ENCODE results near the gene C11orf24. TPM values are rescaled to one million over a fixed set of nuclear protein-coding genes. Genes with fewer than 3 reads are reported as not detected.
A peak's percentile ranks its signal among the peaks of the same experiment; 100 is the strongest.

Gene C11orf24
- total RNA-seq, 1 donor from 2014 or later, result 35.3 TPM

GRCh38 chr11:68259122-68259959 is 12.4 kb downstream of the C11orf24 start:
- no peaks in the 10 kb centered on the region for H3K9me3 Mint-ChIP-seq (ENCODE audit: low read depth)
- TF ChIP-seq CTCF (IDR thresholded peaks at IDR 0.05; ENCODE audit: unreplicated experiment), result no peak
- H3K27ac Mint-ChIP-seq, result no peak overlapping the region
- H3K27me3 Mint-ChIP-seq, result peaks cover 3% of the 10 kb centered on the region
- H3K36me3 Mint-ChIP-seq (ENCODE audit: insufficient read depth), result peaks cover 12% of the 10 kb centered on the region
- H3K4me1 Mint-ChIP-seq (ENCODE audit: low read depth), result no peaks in the 10 kb centered on the region
- DNase-seq (ENCODE audit: low spot score, unreplicated experiment), result no peak
- no peak overlapping the region for H3K4me3 Mint-ChIP-seq (ENCODE audit: low read depth)

- TF ChIP-seq CTCF (IDR thresholded peaks at IDR 0.05; ENCODE audit: unreplicated experiment), result no peak
- DNase-seq (ENCODE audit: low spot score, unreplicated experiment), result no peak
- H3K4me1 Mint-ChIP-seq (ENCODE audit: low read depth), result no peaks in the 10 kb centered on the region
- H3K27ac Mint-ChIP-seq, result no peak overlapping the region
- no peak overlapping the region for H3K4me3 Mint-ChIP-seq (ENCODE audit: low read depth)
- H3K36me3 Mint-ChIP-seq (ENCODE audit: insufficient read depth), result peaks cover 12% of the 10 kb centered on the region
- peaks cover 3% of the 10 kb centered on the region for H3K27me3 Mint-ChIP-seq
- no peaks in the 10 kb centered on the region for H3K9me3 Mint-ChIP-seq (ENCODE audit: low read depth)
These were observed 13.4 kb downstream of the C11orf24 start for GRCh38 chr11:68258363-68258765.

- peak overlapping the region; percentile 31 for H3K27ac Mint-ChIP-seq
- no peak overlapping the region for H3K4me3 Mint-ChIP-seq (ENCODE audit: low read depth)
- peaks cover 3% of the 10 kb centered on the region for H3K27me3 Mint-ChIP-seq
- peaks cover 8% of the 10 kb centered on the region for H3K36me3 Mint-ChIP-seq (ENCODE audit: insufficient read depth)
- TF ChIP-seq CTCF (IDR thresholded peaks at IDR 0.05; ENCODE audit: unreplicated experiment), result peak; percentile 88
- no peaks in the 10 kb centered on the region for H3K4me1 Mint-ChIP-seq (ENCODE audit: low read depth)
- H3K9me3 Mint-ChIP-seq (ENCODE audit: low read depth), result no peaks in the 10 kb centered on the region
- peak; percentile 90 for DNase-seq (ENCODE audit: low spot score, unreplicated experiment)
These were observed 14.1 kb downstream of the C11orf24 start for GRCh38 chr11:68257477-68258362.

- no peak overlapping the region for H3K27ac Mint-ChIP-seq
- no peak for TF ChIP-seq CTCF (IDR thresholded peaks at IDR 0.05; ENCODE audit: unreplicated experiment)
- H3K9me3 Mint-ChIP-seq (ENCODE audit: low read depth), result no peaks in the 10 kb centered on the region
- H3K4me1 Mint-ChIP-seq (ENCODE audit: low read depth), result no peaks in the 10 kb centered on the region
- no peak for DNase-seq (ENCODE audit: low spot score, unreplicated experiment)
- H3K4me3 Mint-ChIP-seq (ENCODE audit: low read depth), result no peak overlapping the region
- peaks cover 3% of the 10 kb centered on the region for H3K27me3 Mint-ChIP-seq
- peaks cover 4% of the 10 kb centered on the region for H3K36me3 Mint-ChIP-seq (ENCODE audit: insufficient read depth)
These were observed 15.4 kb downstream of the C11orf24 start for GRCh38 chr11:68256331-68256741.

GRCh38 chr11:68255526-68255925 is 16.2 kb downstream of the C11orf24 start:
- H3K9me3 Mint-ChIP-seq (ENCODE audit: low read depth), result no peaks in the 10 kb centered on the region
- no peak for DNase-seq (ENCODE audit: low spot score, unreplicated experiment)
- peaks cover 3% of the 10 kb centered on the region for H3K27me3 Mint-ChIP-seq
- no peak for TF ChIP-seq CTCF (IDR thresholded peaks at IDR 0.05; ENCODE audit: unreplicated experiment)
- no peaks in the 10 kb centered on the region for H3K4me1 Mint-ChIP-seq (ENCODE audit: low read depth)
- H3K4me3 Mint-ChIP-seq (ENCODE audit: low read depth), result no peak overlapping the region
- peaks cover 3% of the 10 kb centered on the region for H3K36me3 Mint-ChIP-seq (ENCODE audit: insufficient read depth)
- H3K27ac Mint-ChIP-seq, result peak overlapping the region; percentile 29
